Left ventricle myocardium superior (tissue), 1 donor: ENCODE measurements around the gene ME3. TPM values are rescaled to one million over a fixed set of nuclear protein-coding genes. Genes with fewer than 3 reads are reported as not detected.
A peak's percentile ranks its signal among the peaks of the same experiment; 100 is the strongest.
"Not testable (repeated sequence)": the region's sequence is repeated elsewhere in the genome, so short reads cannot be mapped to it uniquely, and the experiment has no call there.

Experiments
- ATAC-seq: fragments of 200-7000 bp; cut with Tn5 transposase; one replicate; pipeline ENCODE4 v1.9.1; 2020; ENCODE audit warnings: mild to moderate bottlenecking, moderate library complexity
- DNase-seq: peaks from one replicate; pipeline ENCODE4 v3.0.0-alpha.2; 2020
- intact Hi-C: fragments of 100-400 bp; cut with micrococcal nuclease; formaldehyde crosslinking; loops from one replicate; pipeline ENCODE4 v1.11.0; 2022
- total RNA-seq: library from RNA; stranded (reverse); fragmentation: NEBNext Ultra II Directional; extraction: Animal tissue kit (Norgen Biotek cat#: 25700); gene quantifications from one replicate; pipeline ENCODE4 v1.2.1, GENCODE V29; 2021
- donor health status: DM: no; HTN: yes; CAD: no; lungs with severe emphysema.

ME3 gene
- total RNA-seq, 1 donor from 2014 or later = 29.8 TPM

DNA sequence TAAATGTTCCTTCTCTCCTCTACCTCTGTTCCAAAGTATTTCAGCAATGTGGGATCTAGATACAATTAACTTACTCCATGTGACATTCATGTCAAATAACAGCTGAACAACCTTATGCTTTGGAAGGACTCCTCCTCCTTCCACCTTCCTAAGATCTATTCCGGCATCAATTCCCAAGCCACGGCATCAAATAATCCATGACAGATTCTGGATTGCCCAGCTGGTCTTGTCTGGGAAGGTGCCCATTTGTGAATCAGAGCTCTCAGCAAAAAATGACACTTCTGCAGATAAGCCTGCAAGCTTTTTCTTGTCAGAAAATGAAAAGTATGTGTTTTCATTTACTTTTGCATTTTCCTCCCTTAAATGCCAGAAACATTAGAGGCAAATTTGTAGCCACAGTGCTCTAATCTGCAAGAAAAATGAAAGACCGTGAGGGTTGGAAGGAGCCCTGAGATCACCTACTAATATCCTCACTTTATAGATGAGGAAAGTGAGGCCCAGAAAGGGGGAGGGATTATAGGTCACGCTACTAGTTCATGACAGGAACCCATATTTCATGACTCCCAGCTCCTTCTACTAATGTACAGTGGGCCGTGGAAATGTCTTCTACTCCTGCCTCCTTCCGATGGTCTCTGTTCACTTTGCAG is 124.0 kb downstream of the ME3 start:
- intact Hi-C loops = no loop called here
- DNase-seq (no peak), ATAC-seq (peak; percentile 58)

- no peak for DNase-seq
- intact Hi-C loops = no loop called here
- peak; percentile 66 for ATAC-seq
Observed at GRCh38 chr11:86547727-86548126, 124.7 kb downstream of the ME3 start.

- ATAC-seq, DNase-seq, intact Hi-C loops: not testable (repeated sequence)
Observed at GRCh38 chr11:86541299-86541698, 131.1 kb downstream of the ME3 start.

DNA sequence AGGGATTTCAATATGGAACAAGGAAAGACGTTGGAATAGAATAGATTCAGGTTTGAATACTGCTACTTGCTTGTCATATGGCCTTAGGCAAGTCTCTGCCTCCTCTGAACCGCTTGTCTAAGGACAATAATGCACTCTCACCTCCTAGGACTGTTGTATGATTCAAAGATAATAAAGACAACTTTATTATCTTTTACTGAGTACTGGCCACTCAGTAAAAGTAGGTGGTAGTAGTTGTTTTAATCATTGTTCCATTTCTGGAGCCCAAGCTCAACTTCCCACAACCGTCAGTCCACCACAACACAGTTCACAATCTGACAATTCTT is 134.2 kb downstream of the ME3 start:
- ATAC-seq (no peak), DNase-seq (no peak)
- intact Hi-C loops = no loop called here

- intact Hi-C loops = no loop called here
- DNase-seq = no peak
- ATAC-seq = no peak
Observed at GRCh38 chr11:86537541-86538222, 134.7 kb downstream of the ME3 start.

DNA sequence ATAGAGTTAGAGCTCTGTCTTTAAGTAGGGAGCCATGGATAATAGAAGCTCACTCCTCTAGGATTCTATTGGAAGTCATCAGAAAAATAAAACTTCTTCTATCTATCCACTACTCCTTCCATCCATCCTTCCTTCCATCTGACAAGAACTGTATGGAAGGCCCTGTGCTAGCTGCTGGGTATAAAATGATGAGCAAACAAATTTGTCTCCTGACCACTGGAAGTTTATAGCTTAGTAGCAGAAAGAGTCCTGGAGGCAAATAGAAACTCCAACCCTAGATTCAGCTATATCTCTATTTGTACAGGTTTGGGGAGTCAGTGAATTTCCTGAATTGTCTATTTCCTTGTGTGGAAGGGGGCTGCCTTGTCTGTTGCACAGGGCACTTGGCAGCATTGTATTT is 136.6 kb downstream of the ME3 start:
- DNase-seq = no peak
- intact Hi-C loops = no loop called here
- ATAC-seq = no peak

DNA sequence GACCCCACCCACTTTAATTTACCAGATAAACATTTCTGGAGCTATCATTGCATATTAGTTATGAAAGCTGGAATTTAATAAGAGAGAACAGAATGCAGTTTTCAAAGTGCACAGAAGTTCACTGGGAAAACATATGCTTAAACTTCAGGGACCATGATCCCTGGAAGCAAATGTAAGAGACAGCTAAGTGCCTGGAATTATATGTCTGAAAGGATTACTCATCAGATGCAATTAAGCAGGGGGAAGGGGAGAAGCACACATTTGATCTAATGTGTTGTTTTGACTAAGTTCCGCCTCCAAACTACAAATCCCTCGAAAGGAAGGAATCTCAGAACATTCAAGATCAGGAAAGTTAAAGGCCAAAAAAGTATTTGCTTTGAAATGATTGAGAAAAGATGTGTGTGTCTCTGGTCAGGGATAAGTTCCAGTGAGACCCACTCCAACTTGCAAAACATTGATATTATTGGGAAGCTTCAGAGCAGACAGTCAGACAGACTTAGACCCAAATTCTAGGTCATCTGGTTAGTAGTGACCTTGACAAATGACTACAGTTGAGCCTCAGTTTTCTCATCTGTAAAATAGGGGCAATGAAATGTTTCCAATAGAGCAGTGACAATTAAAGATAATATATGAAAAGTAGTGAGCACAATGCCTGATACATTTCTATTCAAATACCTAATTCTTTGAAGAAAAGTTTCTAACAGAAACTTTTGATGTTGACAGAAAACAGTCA is 147.6 kb downstream of the ME3 start:
- intact Hi-C loops = no loop called here
- DNase-seq = no peak
- no peak for ATAC-seq

- DNase-seq (no peak), ATAC-seq (peak; percentile 36)
- intact Hi-C loops = no loop called here
Observed at GRCh38 chr11:86523738-86524619, 148.4 kb downstream of the ME3 start.

GRCh38 chr11:86522512-86522911 is 149.9 kb downstream of the ME3 start:
- intact Hi-C loops, DNase-seq, ATAC-seq: not testable (repeated sequence)

- intact Hi-C loops = no loop called here
- DNase-seq (no peak), ATAC-seq (peak; percentile 88)
Observed at GRCh38 chr11:86519064-86519911, 153.1 kb downstream of the ME3 start.

GRCh38 chr11:86518211-86518610 is 154.2 kb downstream of the ME3 start:
- intact Hi-C loops = no loop called here
- ATAC-seq (no peak), DNase-seq (no peak)

GRCh38 chr11:86517557-86517956 is 154.9 kb downstream of the ME3 start:
- intact Hi-C loops = no loop called here

GRCh38 chr11:86515297-86516094 is 156.9 kb downstream of the ME3 start:
- intact Hi-C loops = no loop called here
- ATAC-seq (no peak), DNase-seq (no peak)

More at GRCh38 chr11:86517557-86517956, 154.9 kb downstream of the ME3 start:
- DNase-seq (no peak), ATAC-seq (no peak)

DNA sequence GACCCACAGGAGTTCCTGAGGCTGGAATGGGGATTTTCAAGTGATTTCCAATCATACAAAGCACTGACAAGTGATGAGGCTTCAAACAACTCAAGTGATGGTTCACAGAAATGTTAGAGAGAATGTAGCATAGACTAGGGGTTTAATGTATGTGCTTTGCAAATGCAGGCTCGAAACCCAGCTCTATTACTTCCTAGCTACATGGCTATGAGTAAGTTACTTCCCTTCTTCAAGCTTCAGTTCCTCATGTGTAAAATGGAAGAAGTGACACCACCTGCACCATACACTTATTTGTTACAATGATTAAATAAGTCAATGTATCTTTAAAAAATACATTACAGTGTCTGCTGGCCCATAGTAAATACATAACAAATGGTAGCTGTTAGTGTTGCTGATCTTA is 158.0 kb downstream of the ME3 start:
- ATAC-seq = no peak
- intact Hi-C loops = no loop called here
- DNase-seq = no peak

DNA sequence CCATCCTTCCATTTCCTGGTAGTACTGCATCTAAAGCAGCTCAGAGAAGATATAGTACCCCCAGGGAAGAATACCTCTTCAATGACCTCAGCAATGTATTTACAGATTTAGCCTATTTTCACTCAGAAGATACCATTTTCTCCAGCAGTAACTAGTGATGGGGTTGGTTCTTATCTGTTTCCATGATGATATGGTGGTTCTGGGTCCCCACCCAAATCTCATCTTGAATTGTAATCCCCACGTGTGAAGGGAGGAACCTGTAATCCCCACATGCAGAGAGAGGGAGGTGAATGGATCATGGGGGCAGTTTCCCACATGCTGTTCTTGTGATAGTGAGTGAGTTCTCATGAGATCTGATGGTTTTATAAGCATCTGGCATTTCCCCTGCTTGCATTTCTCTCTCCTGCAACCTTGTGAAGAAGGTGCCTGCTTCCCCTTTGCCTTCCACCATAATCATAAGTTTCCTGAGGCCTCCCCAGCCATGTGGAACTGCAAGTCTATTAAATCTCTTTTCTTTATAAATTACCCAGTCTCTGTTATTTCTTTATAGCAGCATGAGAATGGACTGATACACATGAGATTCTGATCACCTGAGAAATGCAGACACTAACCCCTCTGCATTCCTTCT is 158.6 kb downstream of the ME3 start:
- intact Hi-C loops = no loop called here
- no peak for ATAC-seq
- DNase-seq = no peak

GRCh38 chr11:86513138-86513537 is 159.3 kb downstream of the ME3 start:
- intact Hi-C loops = no loop called here
- no peak for DNase-seq
- no peak for ATAC-seq

DNA sequence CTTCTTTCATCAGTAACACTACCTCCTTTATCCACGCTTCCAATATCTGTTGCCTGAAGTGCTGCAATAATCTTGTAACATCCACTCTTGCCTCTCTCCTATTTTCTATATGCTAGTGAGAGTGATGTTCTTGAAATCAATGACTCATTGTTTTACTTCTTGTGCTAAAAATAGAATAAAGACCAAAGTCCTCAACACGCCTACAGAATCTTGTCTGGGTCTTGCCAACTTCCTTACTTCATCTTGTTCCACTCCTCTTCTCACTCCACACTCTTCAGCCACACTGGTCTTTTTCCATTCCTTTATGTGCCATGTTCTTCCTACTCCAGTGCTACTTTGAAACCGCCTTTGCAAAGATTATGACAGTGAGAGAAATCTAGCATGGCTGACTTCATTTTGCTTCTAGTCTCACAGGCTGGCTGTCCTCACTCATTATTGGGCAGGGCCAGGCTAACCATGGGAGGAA is 161.3 kb downstream of the ME3 start:
- no peak for DNase-seq
- intact Hi-C loops = no loop called here
- ATAC-seq = peak; percentile 41
